NCI-H146 treated with DMSO at 0.1 percent for 48 hours (cell line): ENCODE measurements around the gene OR2Z1.
"Not testable (repeated sequence)": the region's sequence is repeated elsewhere in the genome, so short reads cannot be mapped to it uniquely, and the experiment has no call there.

Experiments
- DNase-seq: peaks from one replicate; lab custom pipeline; 2025; ENCODE audit not compliant: unreplicated experiment; lab: John Stamatoyannopoulos, UW

The OR2Z1 gene

GRCh38 chr19:8700956-8701355 lies 20.5 kb upstream of the OR2Z1 start:
- DNase-seq: no peak

GRCh38 chr19:8702350-8702749 lies 19.1 kb upstream of the OR2Z1 start:
- no peak for DNase-seq

GRCh38 chr19:8703223-8703622 lies 18.2 kb upstream of the OR2Z1 start:
- no peak for DNase-seq

GRCh38 chr19:8705304-8705703 lies 16.1 kb upstream of the OR2Z1 start:
- not testable (repeated sequence) for DNase-seq

- no peak for DNase-seq
Observed at GRCh38 chr19:8705742-8706141, 15.7 kb upstream of the OR2Z1 start.

- not testable (repeated sequence) for DNase-seq
Observed at GRCh38 chr19:8710337-8710736, 11.1 kb upstream of the OR2Z1 start.

- DNase-seq: no peak
Observed at GRCh38 chr19:8722032-8722431, 598 bp downstream of the OR2Z1 start.

GRCh38 chr19:8724276-8724675 lies 2.8 kb downstream of the OR2Z1 start:
- no peak for DNase-seq

GRCh38 chr19:8731428-8732169 lies 10.2 kb downstream of the OR2Z1 start:
- no peak for DNase-seq

- DNase-seq: no peak
Observed at GRCh38 chr19:8738377-8738776, 16.9 kb downstream of the OR2Z1 start.

GRCh38 chr19:8739291-8740065 lies 18.0 kb downstream of the OR2Z1 start:
- DNase-seq: not testable (repeated sequence)

GRCh38 chr19:8767257-8767656 lies 45.8 kb downstream of the OR2Z1 start:
- not testable (repeated sequence) for DNase-seq

GRCh38 chr19:8769265-8769664 lies 47.8 kb downstream of the OR2Z1 start:
- not testable (repeated sequence) for DNase-seq

GRCh38 chr19:8773587-8773986 lies 52.2 kb downstream of the OR2Z1 start:
- not testable (repeated sequence) for DNase-seq
